ENCODE results near the gene KMT2D.

DNA sequence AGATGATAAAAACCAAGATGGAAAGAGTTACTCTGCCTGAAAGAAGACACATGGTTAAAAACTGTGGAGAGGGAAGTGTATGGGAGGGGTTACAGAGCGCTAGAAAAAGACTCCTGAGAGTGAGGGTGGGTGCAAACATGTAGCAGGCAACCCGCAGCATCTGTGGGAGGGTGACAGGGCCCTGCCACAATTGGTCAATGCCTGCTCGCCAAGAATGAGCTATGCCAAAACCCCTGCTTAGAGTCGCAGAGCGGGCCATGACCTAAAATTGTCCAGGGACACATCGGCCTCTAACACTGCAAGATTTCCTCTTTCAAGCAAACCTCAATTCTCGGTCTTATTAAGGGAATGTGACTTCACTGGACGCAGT is 42.7 kb downstream of the KMT2D start:
- no peak for TF ChIP-seq CTCF (conservative IDR thresholded peaks at IDR 0.05; ENCODE audit: low read length)
- no peak for TF ChIP-seq EZH2phosphoT487 (IDR thresholded peaks at IDR 0.05; ENCODE audit: borderline replicate concordance, low read depth, low read length)
